Right lobe of liver (tissue), 6 donors: ENCODE results near the gene MMP24OS. TPM values are rescaled to one million over a fixed set of nuclear protein-coding genes. Genes with fewer than 3 reads are reported as not detected.

Experiments
- ATAC-seq, 4 donors: fragments of 200-7000 bp; cut with Tn5 transposase; one replicate each; pipeline ENCODE4 v1.9.1; 2020; ENCODE audit warnings: mild to moderate bottlenecking in 4 of 4, moderate library complexity in 4 of 4
- DNase-seq, 3 donors: peaks; one replicate each; pipeline ENCODE4 v3.0.0-alpha.2; 2020
- H3K27ac ChIP-seq, 3 donors: fragments of 200-600 bp; one replicate each; pipeline ENCODE4 v1.8.0; 2022
- H3K27me3 ChIP-seq, 2 donors: fragments of 200-600 bp; one replicate each; pipeline ENCODE4 v1.8.0; 2022
- H3K36me3 ChIP-seq, 4 donors: fragments of 200-600 bp; sonication (generic) in 1 of 4; one replicate each; pipeline versions ENCODE4 v1.5.1 to v1.8.0; 2017 to 2022; ENCODE audit warnings: control low read depth in 1 of 4
- H3K4me1 ChIP-seq, 4 donors: fragments of 200-600 bp; sonication (generic) in 1 of 4; one replicate each; pipeline versions ENCODE4 v1.5.1 to v1.8.0; 2017 to 2022; ENCODE audit warnings: control low read depth in 1 of 4
- H3K4me3 ChIP-seq, 3 donors: fragments of 200-600 bp; one replicate each; pipeline ENCODE4 v1.8.0; 2022
- H3K9me3 ChIP-seq, 4 donors: fragments of 200-600 bp; sonication (generic) in 1 of 4; one replicate each; pipeline versions ENCODE4 v1.5.1 to v1.8.0; 2017 to 2022; ENCODE audit warnings: control low read depth in 1 of 4
- POLR2A ChIP-seq: fragments of 450-650 bp; IDR thresholded peaks from one replicate; pipeline ENCODE4 v1.6.1; 2017; ENCODE audit warnings: antibody characterized with exemption, mild to moderate bottlenecking
- WGBS: methylation state at CpG from one replicate; pipeline ENCODE4 v1.1.6; 2018; ENCODE audit warnings: low coverage, low lambda C conversion rate; ENCODE audit not compliant: insufficient coverage; ENCODE audit errors: missing lambda C conversion rate; 5-methylcytosine and 5-hydroxymethylcytosine counted together
- intact Hi-C, 2 donors: fragments of 100-400 bp; cut with DNase I; formaldehyde crosslinking; loops; one replicate each; pipeline versions ENCODE4 v1.11.2 to v1.14.1; 2022
- total RNA-seq, 6 experiments: library from RNA; depleted of rRNA in 2 of 6; stranded (reverse); fragments of >200 nt in 2 of 6; fragmentation: NEBNext Ultra II Directional in 3 of 6; extraction: Animal tissue kit (Norgen Biotek cat#: 25700) in 3 of 6; gene quantifications; one replicate each; pipeline versions ENCODE4 v1.1.0 to v1.2.4, GENCODE V29; 2016 to 2023
- TF ChIP-seq, protein P1 (sequence below), 4 donors: fragments of 200-600 bp in 3 of 4; fragments of 450-650 bp in 1 of 4; IDR thresholded peaks; one replicate each; pipeline versions ENCODE4 v1.5.1 to v1.8.0; 2016 to 2022; ENCODE audit warnings: antibody characterized with exemption in 4 of 4, mild to moderate bottlenecking in 2 of 4
- donor health status: DM: no; HTN: yes; CAD: no.
- donor health status: DM: no; HTN: no; CAD: no.
- donor health status: DM: no; HTN: no; CAD: no.
- donor health status: DM: no; HTN: yes; CAD: no.
- donor health status: DM: no; HTN: yes; CAD: no.

MMP24OS gene
- total RNA-seq, 6 experiments from 2014 or later = 13.3 to 40.7 (median 23.5) TPM

DNA sequence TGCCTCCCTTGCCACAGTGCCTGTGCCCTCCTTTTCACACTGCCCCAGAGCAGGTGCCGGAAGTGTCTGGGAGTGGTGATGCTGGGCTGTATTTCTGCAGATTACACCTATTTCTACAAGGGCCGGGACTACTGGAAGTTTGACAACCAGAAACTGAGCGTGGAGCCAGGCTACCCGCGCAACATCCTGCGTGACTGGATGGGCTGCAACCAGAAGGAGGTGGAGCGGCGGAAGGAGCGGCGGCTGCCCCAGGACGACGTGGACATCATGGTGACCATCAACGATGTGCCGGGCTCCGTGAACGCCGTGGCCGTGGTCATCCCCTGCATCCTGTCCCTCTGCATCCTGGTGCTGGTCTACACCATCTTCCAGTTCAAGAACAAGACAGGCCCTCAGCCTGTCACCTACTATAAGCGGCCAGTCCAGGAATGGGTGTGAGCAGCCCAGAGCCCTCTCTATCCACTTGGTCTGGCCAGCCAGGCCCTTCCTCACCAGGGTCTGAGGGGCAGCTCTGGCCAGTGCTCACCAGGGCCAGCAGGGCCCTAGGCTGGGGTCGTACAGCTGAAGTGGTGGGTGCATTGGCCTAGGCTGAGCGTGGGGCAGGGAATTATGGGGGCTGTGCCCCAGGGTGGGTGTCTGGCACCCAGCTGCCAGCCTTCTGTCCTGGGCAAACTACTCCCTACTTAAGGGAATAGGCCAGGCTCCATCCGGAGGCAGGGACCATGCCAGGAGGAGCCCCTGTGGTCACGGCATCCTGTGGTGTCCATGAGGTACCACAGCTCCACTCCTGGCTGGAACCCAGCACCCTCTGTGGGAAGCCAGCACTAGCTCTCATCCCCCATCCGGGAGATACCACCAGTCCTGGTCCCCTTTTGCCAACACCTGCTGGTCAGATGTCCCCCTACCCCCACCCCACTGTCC lies 3.5 kb downstream of the MMP24OS start:
- peaks cover 0 to 20% (median 7%) of the 10 kb centered on the region in 4 donors for H3K36me3 ChIP-seq
- no peak for ATAC-seq

GRCh38 chr20:35273449-35274171 lies 4.3 kb downstream of the MMP24OS start:
- Histone ChIP-seq H3K9me3 (no peaks in the 10 kb centered on the region), H3K4me1 (peaks cover 0 to 21% (median 4%) of the 10 kb centered on the region in 4 donors), H3K27me3 (no peaks in the 10 kb centered on the region), H3K36me3 (peaks cover 0 to 11% (median 3%) of the 10 kb centered on the region in 4 donors), H3K4me3 (no peak overlapping the region), H3K27ac (no peak overlapping the region)
- ATAC-seq = no peak
- TF ChIP-seq POLR2A = no peak
- TF ChIP-seq, protein P1, sequence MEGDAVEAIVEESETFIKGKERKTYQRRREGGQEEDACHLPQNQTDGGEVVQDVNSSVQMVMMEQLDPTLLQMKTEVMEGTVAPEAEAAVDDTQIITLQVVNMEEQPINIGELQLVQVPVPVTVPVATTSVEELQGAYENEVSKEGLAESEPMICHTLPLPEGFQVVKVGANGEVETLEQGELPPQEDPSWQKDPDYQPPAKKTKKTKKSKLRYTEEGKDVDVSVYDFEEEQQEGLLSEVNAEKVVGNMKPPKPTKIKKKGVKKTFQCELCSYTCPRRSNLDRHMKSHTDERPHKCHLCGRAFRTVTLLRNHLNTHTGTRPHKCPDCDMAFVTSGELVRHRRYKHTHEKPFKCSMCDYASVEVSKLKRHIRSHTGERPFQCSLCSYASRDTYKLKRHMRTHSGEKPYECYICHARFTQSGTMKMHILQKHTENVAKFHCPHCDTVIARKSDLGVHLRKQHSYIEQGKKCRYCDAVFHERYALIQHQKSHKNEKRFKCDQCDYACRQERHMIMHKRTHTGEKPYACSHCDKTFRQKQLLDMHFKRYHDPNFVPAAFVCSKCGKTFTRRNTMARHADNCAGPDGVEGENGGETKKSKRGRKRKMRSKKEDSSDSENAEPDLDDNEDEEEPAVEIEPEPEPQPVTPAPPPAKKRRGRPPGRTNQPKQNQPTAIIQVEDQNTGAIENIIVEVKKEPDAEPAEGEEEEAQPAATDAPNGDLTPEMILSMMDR (IDR thresholded peaks at IDR 0.05) = no peak
- DNase-seq = peak in 1 of 3 donors; percentile 65
- intact Hi-C loops = loop anchor here (5.0 to 10.0 kb wide), 3 partner anchors 59 to 131 kb away; partner anchors contain the start of gene EDEM2 (in 1 of the 2)
- 73% methylated on average over 2 of the region's 13 CpGs for WGBS

More for the DNA sequence above, 3.5 kb downstream of the MMP24OS start:
- DNase-seq = no peak
- Histone ChIP-seq H3K4me3 (no peak overlapping the region), H3K9me3 (no peaks in the 10 kb centered on the region), H3K27me3 (no peaks in the 10 kb centered on the region), H3K4me1 (peaks cover 0 to 12% (median 4%) of the 10 kb centered on the region in 4 donors), H3K27ac (no peak overlapping the region)
- intact Hi-C loops = loop anchor here (5.0 to 10.0 kb wide), 3 partner anchors 60 to 132 kb away; partner anchors contain the start of gene EDEM2 (in 1 of the 2)
- 96% methylated on average over 13 of the region's 24 CpGs for WGBS
- TF ChIP-seq POLR2A = no peak
- TF ChIP-seq, protein P1 (IDR thresholded peaks at IDR 0.05) = no peak

DNA sequence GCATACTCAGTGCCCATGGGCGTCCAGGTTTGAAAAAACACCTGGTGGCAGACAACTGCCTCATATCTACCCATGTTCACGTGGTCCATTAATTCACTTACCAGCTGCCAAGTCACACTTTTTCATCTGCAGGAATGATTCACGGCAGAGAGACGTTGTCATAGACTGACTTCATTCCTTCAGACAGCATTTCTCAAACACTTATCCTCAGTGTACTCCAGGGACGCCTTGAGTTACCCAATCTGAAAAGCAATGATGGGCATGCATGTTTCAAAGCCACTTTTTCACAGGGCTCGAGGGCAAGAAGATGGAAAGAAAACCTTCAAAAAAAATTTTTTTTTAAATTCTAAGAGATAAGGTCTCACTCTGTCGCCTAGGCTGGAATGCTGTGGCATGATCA lies 6.0 kb downstream of the MMP24OS start:
- Histone ChIP-seq H3K27me3 (no peaks in the 10 kb centered on the region), H3K4me1 (peaks cover 0 to 21% (median 2%) of the 10 kb centered on the region in 4 donors), H3K36me3 (peaks cover 0 to 10% (median 2%) of the 10 kb centered on the region in 4 donors), H3K4me3 (no peak overlapping the region), H3K27ac (no peak overlapping the region), H3K9me3 (no peaks in the 10 kb centered on the region)
- no peak for DNase-seq
- intact Hi-C loops = loop anchor here (5.0 to 10.0 kb wide), 3 partner anchors 57 to 130 kb away; partner anchors contain the start of gene EDEM2 (in 1 of the 2)
- TF ChIP-seq, protein P1 (IDR thresholded peaks at IDR 0.05) = no peak
- no peak for TF ChIP-seq POLR2A
- WGBS = 69% methylated on average over 5 of the region's 7 CpGs
- no peak for ATAC-seq

GRCh38 chr20:35271073-35271882 lies 6.6 kb downstream of the MMP24OS start:
- DNase-seq (no peak), ATAC-seq (no peak)
- WGBS = no CpG with 5 or more reads among the region's 20 CpGs
- H3K4me3 ChIP-seq = no peak overlapping the region
- intact Hi-C loops = loop anchor here (5.0 to 10.0 kb wide), 3 partner anchors 56 to 129 kb away; partner anchors contain the start of gene EDEM2 (in 1 of the 2)
- no peaks in the 10 kb centered on the region for H3K9me3 ChIP-seq
- peaks cover 0 to 10% (median 2%) of the 10 kb centered on the region in 4 donors for H3K36me3 ChIP-seq
- TF ChIP-seq, protein P1 (IDR thresholded peaks at IDR 0.05) = no peak
- peaks cover 0 to 15% (median 0%) of the 10 kb centered on the region in 4 donors for H3K4me1 ChIP-seq
- no peak overlapping the region for H3K27ac ChIP-seq
- no peaks in the 10 kb centered on the region for H3K27me3 ChIP-seq
